Common myeloid progenitor, CD34-positive (primary cell): ENCODE data around the gene CREG2.

Source experiments
- CTCF ChIA-PET: fragments of 350-600 bp; sonication (Branson Sonifier 250); formaldehyde crosslinking; loops from one replicate; lab custom pipeline; 2021; ENCODE audit warnings: antibody characterized with exemption; lab: Charles Lee
- POLR2A ChIA-PET: fragments of 350-600 bp; sonication (Branson Sonifier 250); formaldehyde crosslinking; loops from one replicate; lab custom pipeline; 2021; ENCODE audit warnings: antibody characterized with exemption; lab: Charles Lee
- DNase-seq, 3 donors: peaks; one replicate each; pipeline versions ENCODE4 v3.0.0 to v3.0.0-alpha.2; 2013
- H3K27ac ChIP-seq, 2 experiments: 1 replicate in 1 of 2; 2 replicates in 1 of 2; pipeline ENCODE4 v1.7.0; 2013; ENCODE audit warnings: inconsistent platforms in 2 of 2, low read length in 2 of 2, mild to moderate bottlenecking in 2 of 2, low read depth in 1 of 2, moderate library complexity in 1 of 2; ENCODE audit not compliant: severe bottlenecking in 2 of 2, insufficient read depth in 1 of 2, poor library complexity in 1 of 2
- H3K27me3 ChIP-seq, 5 experiments: replicated peaks in 2 of 5; 1 replicate in 3 of 5; 2 replicates in 2 of 5; pipeline versions ENCODE4 v1.6.1 to v1.7.0; 2013; ENCODE audit warnings: low read length in 4 of 5, mild to moderate bottlenecking in 2 of 5, moderate library complexity in 2 of 5, inconsistent platforms in 1 of 5; ENCODE audit not compliant: insufficient read depth in 5 of 5, control insufficient read depth in 4 of 5
- H3K36me3 ChIP-seq, 4 experiments: 1 replicate in 2 of 4; 2 replicates in 2 of 4; pipeline versions ENCODE4 v1.6.1 to v1.7.0; 2013; ENCODE audit warnings: low read length in 3 of 4, control low read depth in 1 of 4, mild to moderate bottlenecking in 1 of 4; ENCODE audit not compliant: control insufficient read depth in 4 of 4, insufficient read depth in 4 of 4
- H3K4me1 ChIP-seq, 4 experiments: 1 replicate in 3 of 4; 2 replicates in 1 of 4; pipeline versions ENCODE4 v1.6.1 to v1.7.1; 2013; ENCODE audit warnings: low read length in 3 of 4, mild to moderate bottlenecking in 3 of 4, control low read depth in 1 of 4, inconsistent platforms in 1 of 4, moderate library complexity in 1 of 4; ENCODE audit not compliant: control insufficient read depth in 4 of 4, insufficient read depth in 4 of 4; ENCODE audit errors: control extremely low read depth in 1 of 4
- H3K4me3 ChIP-seq, 7 experiments: 1 replicate in 4 of 7; 2 replicates in 3 of 7; pipeline versions ENCODE4 v1.5.1 to v1.7.0; 2013; ENCODE audit warnings: mild to moderate bottlenecking in 7 of 7, low read length in 6 of 7, moderate library complexity in 6 of 7, inconsistent platforms in 2 of 7, low read depth in 2 of 7, control low read depth in 1 of 7; ENCODE audit not compliant: insufficient read depth in 4 of 7, control insufficient read depth in 1 of 7; ENCODE audit errors: extremely low read depth in 1 of 7
- H3K9me3 ChIP-seq, 5 experiments: 1 replicate in 4 of 5; 2 replicates in 1 of 5; pipeline versions ENCODE4 v1.6.1 to v1.7.1; 2013; ENCODE audit warnings: low read length in 4 of 5, mild to moderate bottlenecking in 2 of 5, inconsistent platforms in 1 of 5, low read depth in 1 of 5, moderate library complexity in 1 of 5; ENCODE audit not compliant: control insufficient read depth in 4 of 5, insufficient read depth in 2 of 5; ENCODE audit errors: control extremely low read depth in 1 of 5
- WGBS: methylation state at CpG from one replicate; pipeline ENCODE4 v1.1.5; 2013; ENCODE audit not compliant: insufficient coverage; 5-methylcytosine and 5-hydroxymethylcytosine counted together

Gene CREG2

DNA sequence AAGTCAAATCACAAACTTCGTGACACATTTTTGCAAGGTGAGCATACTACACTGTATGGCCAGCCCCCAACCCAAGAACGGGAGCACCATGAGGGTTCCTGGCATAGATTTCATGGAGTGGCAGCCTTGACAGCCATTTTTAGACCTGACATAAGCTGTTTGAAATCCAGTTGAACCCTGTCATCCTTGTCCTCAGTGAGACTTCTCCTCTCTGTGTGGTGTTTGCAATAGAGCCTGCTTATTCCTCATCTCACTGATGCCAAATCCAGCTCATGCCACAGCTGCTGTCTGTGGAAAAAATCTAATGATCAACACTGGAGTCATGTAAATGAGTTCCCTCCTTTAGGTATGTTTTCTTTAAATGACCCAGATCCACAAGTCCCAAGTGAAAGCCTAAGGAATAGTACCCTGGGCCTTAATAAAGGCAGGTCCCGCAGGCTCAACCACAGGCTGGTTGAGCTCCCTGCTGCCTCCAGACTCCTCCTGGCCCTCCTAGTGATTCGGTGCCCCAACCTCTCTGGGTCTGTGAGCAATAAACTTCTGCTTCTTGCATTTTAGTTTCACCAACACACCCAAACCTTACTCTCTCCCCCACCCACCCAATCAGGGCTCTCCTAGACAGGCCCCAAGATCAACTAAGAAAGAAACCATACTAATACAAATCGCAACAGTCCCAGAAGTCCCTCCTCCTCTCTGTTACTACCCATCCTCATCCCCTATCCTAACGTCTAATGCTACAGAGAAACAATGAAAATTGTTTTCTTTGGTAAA lies 8.4 kb upstream of the CREG2 start:
- WGBS = 98% methylated on average over 5 of the region's 6 CpGs
- POLR2A ChIA-PET = no interaction called here
- DNase-seq = no peak
- no peak overlapping the region for H3K27ac ChIP-seq
- CTCF ChIA-PET = interaction anchor here (1.2 to 1.3 kb wide), 3 partner anchors 10 to 54 kb away, joined by 3 to 6 read pairs (median 4); no protein-coding TSS in a partner anchor
- peaks cover 0 to 4% (median 0%) of the 10 kb centered on the region in 5 experiments for H3K9me3 ChIP-seq
- H3K4me1 ChIP-seq = peaks cover 14 to 18% (median 17%) of the 10 kb centered on the region in 4 experiments
- no peak overlapping the region for H3K4me3 ChIP-seq
- H3K36me3 ChIP-seq = no peaks in the 10 kb centered on the region
- no peaks in the 10 kb centered on the region for H3K27me3 ChIP-seq

DNA sequence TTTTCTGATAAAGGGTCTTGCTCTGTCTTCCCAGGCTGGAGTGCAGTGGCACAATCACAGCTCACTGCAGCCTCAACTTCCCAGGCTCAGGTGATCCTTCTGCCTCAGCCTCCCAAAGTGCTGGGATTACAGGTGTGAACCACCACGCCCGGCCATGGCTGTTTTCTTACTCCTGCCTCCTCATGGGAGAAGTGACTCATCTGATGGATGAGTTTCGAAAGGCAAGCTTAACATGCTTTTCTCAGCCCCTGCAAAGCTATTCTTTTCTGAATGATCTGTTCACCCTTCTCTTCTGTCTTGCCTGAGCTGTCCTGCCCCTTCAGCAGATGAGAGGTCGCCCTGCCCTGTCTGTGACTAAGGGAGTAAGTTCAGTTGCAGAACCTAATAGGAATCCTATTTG lies 929 bp upstream of the CREG2 start:
- POLR2A ChIA-PET = no interaction called here
- no peak for DNase-seq
- H3K4me1 ChIP-seq = peaks cover 3 to 14% (median 12%) of the 10 kb centered on the region in 4 experiments
- no peak overlapping the region for H3K4me3 ChIP-seq
- CTCF ChIA-PET = interaction anchor here (0.6 to 3.8 kb wide), 18 partner anchors 9 to 236 kb away, joined by 3 to 29 read pairs (median 4); no protein-coding TSS in a partner anchor
- peaks cover 0 to 3% (median 0%) of the 10 kb centered on the region in 5 experiments for H3K9me3 ChIP-seq
- H3K27ac ChIP-seq = no peak overlapping the region
- no peaks in the 10 kb centered on the region for H3K36me3 ChIP-seq
- no CpG with 5 or more reads among the region's 4 CpGs for WGBS
- H3K27me3 ChIP-seq = peaks cover 5 to 47% (median 24%) of the 10 kb centered on the region in 5 experiments

DNA sequence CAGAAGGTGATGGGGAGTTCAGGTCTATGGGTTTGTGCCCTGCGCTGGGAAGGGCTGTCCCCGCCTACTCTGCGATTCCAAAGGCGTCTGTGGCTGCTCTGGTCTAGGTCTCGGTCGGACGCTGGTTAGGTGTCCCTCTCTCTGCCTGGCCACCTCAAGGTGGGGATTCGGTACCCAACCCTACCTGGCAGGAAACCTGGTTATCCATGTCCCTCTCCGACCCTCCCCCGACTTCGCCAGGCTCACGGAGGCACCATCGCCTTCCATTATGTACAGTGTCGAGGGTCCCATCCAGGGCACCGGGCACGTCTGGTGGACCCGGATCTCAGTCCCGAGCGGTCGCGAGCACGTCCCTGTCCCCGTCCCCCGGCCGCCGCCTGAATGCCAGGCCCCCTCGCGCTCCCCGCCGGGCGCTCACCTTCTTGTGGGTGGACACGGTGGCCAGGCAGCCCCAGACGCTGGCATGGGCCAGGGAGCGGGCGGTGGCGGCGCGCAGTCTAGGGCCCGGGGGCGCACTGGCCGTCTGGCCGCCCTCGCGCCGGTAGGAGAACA lies 628 bp downstream of the CREG2 start:
- ChIA-PET CTCF (interaction anchor here (0.8 to 3.8 kb wide), 19 partner anchors 8 to 238 kb away, joined by 3 to 29 read pairs (median 4); no protein-coding TSS in a partner anchor), POLR2A (interaction anchor here (0.6 kb wide), 1 partner anchor 130 kb away, joined by 3 read pairs; no protein-coding TSS in a partner anchor)
- no peak overlapping the region for H3K27ac ChIP-seq
- no peak for DNase-seq
- H3K4me1 ChIP-seq = peaks cover 3 to 14% (median 12%) of the 10 kb centered on the region in 4 experiments
- H3K27me3 ChIP-seq = peaks cover 5 to 47% (median 24%) of the 10 kb centered on the region in 5 experiments
- H3K9me3 ChIP-seq = peaks cover 0 to 3% (median 0%) of the 10 kb centered on the region in 5 experiments
- H3K36me3 ChIP-seq = no peaks in the 10 kb centered on the region
- 2% methylated on average over 45 of the region's 45 CpGs for WGBS
- peak overlapping the region; percentile 43 to 81 (median 66) for H3K4me3 ChIP-seq

DNA sequence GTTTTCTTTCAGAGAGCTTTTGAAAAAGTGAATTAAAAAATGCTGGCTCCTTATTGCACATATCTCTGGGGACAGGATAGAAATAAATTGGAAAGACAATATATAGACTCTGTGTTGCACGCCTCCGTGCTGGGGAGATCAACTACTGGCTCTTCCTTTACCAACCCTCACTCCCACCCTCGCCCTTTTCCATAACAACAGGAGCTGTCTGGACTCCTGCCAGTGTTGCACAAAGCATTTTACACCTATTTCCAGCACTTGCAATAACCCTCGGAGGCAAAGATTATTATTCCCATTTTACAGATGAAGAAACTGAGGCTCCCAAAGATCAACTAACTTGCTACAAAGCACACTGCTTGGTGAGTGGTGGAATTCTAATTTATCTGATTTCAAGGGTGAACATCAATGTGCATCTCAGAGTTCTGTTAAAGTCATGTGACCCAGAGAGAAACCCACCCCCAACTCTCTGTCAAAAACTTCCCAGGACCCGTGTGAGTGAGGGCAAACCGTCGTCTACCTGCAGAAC lies 4.2 kb downstream of the CREG2 start:
- Histone ChIP-seq H3K4me3 (no peak overlapping the region), H3K4me1 (peaks cover 3 to 14% (median 12%) of the 10 kb centered on the region in 4 experiments), H3K27me3 (peaks cover 2 to 38% (median 17%) of the 10 kb centered on the region in 5 experiments), H3K27ac (no peak overlapping the region), H3K36me3 (no peaks in the 10 kb centered on the region), H3K9me3 (peaks cover 0 to under 1% (median 0%) of the 10 kb centered on the region in 5 experiments)
- DNase-seq = no peak
- CTCF ChIA-PET = interaction anchor here (1.6 kb wide), 1 partner anchor 20 kb away, joined by 3 read pairs; no protein-coding TSS in a partner anchor
- POLR2A ChIA-PET = interaction anchor here (0.6 kb wide), 1 partner anchor 24 kb away, joined by 4 read pairs; no protein-coding TSS in a partner anchor
- 88% methylated on average over 4 of the region's 7 CpGs for WGBS

DNA sequence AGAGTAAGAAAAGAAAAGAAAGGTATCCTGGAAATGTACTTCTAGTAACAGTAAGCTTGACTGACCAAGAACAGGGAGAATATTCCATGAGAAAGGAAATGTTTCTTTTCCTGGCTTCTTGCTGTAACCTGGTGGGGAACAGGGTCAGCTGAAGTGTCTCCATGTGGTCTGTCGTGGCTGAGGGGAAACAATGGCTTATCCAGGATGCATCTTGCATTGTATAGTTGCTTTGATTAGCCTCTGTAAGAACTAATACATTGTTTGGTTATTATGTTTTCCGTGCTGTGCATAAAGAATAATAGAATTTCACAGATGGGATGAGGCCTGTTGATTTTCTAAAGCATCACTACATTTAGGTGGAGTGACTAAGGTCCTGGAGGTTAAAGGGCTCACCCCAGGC lies 4.9 kb downstream of the CREG2 start:
- no peak for DNase-seq
- Histone ChIP-seq H3K4me3 (no peak overlapping the region), H3K27ac (no peak overlapping the region), H3K36me3 (no peaks in the 10 kb centered on the region), H3K4me1 (peaks cover 0 to 10% (median 8%) of the 10 kb centered on the region in 4 experiments), H3K9me3 (no peaks in the 10 kb centered on the region), H3K27me3 (peaks cover 0 to 32% (median 13%) of the 10 kb centered on the region in 5 experiments)
- ChIA-PET POLR2A (interaction anchor here (0.6 kb wide), 1 partner anchor 24 kb away, joined by 4 read pairs; no protein-coding TSS in a partner anchor), CTCF (interaction anchor here (0.7 to 1.6 kb wide), 3 partner anchors 20 to 40 kb away, joined by 3 read pairs; no protein-coding TSS in a partner anchor)
- 90% methylated on average over 2 of the region's 2 CpGs for WGBS

DNA sequence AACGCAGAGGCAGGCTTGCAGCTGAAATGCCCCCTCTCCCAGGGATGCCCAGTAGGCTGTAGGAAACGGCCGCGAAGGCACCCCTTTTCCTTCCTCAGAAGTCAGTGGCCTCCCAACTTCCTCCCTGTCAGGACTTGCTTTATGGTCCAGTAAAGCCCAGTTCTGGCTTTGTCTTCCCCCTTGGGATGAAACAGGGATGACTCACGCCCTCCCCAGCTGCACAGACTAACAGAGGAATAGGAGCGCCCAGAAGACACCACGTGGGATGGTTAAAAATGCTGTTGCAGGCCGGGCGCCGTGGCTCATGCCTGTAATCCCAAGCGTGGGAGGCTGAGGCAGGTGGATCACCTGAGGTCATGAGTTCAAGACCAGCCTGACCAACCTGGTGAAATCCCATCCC lies 6.9 kb downstream of the CREG2 start:
- POLR2A ChIA-PET = no interaction called here
- no peak for DNase-seq

More for the DNA sequence above, 6.9 kb downstream of the CREG2 start:
- CTCF ChIA-PET = interaction anchor here (0.9 to 1.5 kb wide), 6 partner anchors 10 to 58 kb away, joined by 3 to 7 read pairs (median 4); no protein-coding TSS in a partner anchor
- Histone ChIP-seq H3K4me3 (no peak overlapping the region), H3K9me3 (no peaks in the 10 kb centered on the region), H3K27me3 (peaks cover 0 to 11% (median under 1%) of the 10 kb centered on the region in 5 experiments), H3K4me1 (peaks cover 0 to 4% (median 1%) of the 10 kb centered on the region in 4 experiments), H3K27ac (no peak overlapping the region), H3K36me3 (no peaks in the 10 kb centered on the region)
- 77% methylated on average over 10 of the region's 11 CpGs for WGBS
